Measurements from ENCODE around the gene PRDM2.

- no peak for TF ChIP-seq POLR2A (IDR thresholded peaks at IDR 0.05)
- TF ChIP-seq CTCF (IDR thresholded peaks at IDR 0.05) = no peak
- TF ChIP-seq EP300 (IDR thresholded peaks at IDR 0.05) = no peak
These were observed 23.8 kb downstream of the PRDM2 start for GRCh38 chr1:13723810-13724209.

Measured in sigmoid colon (tissue), 4 donors.